Hematopoietic multipotent progenitor cell treated with erythropoietin and hydrocortisone succinate and interleukin-3 and kit ligand, for 4 days (in vitro differentiated cells): ENCODE results near the gene RPL41.
"Not testable (repeated sequence)": the region's sequence is repeated elsewhere in the genome, so short reads cannot be mapped to it uniquely, and the experiment has no call there.

ENCODE experiments used
- DNase-seq: peaks from one replicate; pipeline ENCODE4 v3.0.0-alpha.2; 2015

The RPL41 gene

DNA sequence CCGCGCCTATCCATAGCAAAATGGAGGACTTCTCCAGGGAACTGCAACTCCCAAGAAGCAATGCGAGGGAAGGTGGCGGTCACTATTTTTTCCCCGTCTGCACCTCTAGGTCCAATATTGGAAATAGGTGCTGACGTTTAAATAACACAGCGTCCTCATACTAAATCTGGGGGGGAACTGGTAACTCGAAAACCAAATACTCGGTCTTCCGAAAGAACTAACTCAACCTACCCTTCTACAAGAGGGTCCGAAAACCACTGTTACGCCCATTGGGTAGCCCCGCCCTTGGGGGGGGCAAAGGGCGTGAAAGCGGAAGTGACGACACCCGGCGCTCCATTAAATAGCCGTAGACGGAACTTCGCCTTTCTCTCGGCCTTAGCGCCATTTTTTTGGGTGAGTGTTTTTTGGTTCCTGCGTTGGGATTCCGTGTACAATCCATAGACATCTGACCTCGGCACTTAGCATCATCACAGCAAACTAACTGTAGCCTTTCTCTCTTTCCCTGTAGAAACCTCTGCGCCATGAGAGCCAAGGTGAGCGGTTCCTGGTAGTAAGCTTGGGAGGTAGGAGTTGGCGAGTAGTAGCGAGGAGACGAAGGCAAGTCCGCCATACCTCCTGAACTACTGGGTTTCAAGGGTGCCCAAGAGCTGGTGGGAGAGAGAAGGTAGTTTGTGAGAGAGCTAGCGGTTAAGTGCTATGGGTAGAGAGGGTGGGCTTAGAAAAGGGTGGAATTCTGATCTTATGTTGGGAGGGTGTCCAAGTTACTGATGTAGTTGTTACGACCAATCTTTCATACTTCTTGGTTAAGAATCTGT lies at the start of gene RPL41:
RPL41 (plus strand) TSS at position 367 of the 815 bp plus-strand sequence.
- DNase-seq: peak; percentile 97

DNA sequence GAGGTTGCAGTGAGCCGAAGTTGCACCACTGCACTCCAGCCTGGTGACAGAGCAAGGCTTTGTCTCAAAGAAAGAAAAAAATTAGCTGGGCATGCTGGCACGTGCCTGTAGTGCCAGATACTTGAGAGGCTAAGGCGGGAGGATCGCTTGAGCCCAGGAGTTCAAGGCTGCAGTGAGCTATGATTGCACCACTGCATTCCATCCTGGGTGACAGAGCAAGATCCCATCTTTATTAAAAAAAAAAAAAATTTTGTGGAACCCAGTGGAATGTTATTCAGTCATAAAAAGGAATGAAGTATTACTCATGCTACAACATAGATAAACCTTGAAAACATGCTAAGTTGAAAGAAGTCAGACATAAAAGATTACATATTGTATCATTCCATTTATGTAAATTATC lies 44.8 kb upstream of the RPL41 start:
- DNase-seq: no peak

DNA sequence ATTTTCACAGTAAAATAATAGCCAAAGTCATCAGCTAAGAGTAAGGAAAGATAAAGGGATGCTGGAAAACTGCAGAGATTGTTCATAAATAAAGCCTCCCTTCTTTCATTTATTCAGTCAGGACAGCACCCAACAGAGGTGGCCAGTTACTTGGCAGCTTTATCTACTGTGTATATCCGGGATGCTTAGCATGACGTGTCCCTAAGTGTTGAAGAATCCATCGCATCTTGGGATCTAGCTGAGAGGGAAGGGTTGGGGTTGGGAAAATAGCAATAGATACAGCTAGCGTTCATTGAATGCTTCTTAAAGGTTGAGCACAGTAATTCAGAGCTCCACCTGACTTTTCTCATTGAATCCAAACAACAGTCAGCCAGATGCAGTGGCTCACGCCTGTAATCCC lies 42.0 kb upstream of the RPL41 start:
- no peak for DNase-seq

DNA sequence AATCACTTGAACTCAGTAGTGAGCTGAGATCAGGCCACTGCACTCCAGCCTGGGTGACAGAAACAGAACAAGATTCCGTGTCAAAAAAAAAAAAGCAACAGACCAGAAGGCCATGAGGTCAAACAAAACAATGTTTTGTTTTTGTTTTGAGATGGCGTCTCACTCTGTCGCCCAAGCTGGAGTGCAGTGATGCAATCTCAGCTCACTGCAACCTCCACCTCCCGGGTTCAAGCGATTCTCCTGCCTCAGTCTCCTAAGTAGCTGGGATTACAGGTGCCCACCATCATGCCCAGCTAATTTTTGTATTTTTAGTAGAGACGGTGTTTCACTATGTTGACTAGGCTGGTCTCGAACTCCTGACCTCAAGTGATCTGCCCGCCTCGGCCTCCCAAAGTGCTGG lies 38.5 kb upstream of the RPL41 start:
- not testable (repeated sequence) for DNase-seq

DNA sequence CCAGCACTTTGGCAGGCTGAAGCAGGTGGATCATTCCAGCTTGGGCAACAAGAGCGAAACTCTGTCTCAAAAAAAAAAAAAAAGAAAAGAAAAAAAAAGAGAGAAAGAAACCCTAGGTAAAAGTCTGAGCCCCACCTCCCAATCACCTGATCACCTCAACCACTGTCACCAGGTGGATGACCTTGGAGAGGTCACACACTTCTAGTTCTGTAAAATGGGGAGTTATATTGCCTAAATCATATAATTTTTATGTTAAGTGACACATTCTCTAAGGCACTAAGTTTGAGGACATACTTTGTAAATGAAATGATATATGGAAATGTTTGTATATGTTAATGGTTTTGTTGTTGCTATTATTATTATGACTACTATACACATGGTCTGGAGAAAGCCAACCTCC lies 38.0 kb upstream of the RPL41 start:
- no peak for DNase-seq

DNA sequence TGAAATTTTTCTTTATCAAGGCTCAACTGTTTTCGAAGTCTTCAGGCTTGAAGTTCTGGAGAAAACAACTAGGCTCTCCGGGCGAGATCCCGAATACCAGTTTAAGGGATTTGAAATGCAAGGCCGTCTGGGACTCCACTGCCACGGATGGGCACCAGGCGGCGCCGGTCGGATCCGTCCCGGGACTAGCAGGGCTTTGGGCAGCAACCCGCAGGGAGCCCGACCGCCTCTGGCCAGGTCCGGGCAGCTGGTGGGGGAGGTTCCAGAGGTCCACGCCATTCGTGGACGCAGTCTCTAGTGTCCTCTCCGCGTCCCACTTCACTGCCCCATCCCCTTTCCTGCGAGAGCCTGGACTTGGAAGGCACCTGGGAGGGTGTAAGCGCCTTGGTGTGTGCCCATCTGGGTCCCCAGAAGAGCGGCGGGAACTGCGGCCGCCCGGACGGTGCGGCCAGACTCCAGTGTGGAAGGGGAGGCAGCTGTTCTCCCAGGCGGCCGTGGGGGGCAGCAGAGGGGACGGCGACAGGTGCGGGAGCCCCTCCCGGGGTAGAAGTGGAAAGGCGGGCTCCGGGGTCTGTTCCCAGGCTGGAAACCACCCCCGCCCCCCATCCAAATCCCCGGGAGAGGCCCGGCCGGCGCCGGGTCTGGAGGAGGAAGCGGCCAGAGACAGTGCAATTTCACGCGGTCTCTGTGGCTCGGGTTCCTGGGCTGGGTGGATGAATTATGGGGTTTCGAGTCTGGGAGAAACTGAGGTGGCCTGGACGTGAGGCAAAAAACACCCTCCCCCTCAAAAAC lies 37.3 kb upstream of the RPL41 start:
- DNase-seq: peak; percentile 77

DNA sequence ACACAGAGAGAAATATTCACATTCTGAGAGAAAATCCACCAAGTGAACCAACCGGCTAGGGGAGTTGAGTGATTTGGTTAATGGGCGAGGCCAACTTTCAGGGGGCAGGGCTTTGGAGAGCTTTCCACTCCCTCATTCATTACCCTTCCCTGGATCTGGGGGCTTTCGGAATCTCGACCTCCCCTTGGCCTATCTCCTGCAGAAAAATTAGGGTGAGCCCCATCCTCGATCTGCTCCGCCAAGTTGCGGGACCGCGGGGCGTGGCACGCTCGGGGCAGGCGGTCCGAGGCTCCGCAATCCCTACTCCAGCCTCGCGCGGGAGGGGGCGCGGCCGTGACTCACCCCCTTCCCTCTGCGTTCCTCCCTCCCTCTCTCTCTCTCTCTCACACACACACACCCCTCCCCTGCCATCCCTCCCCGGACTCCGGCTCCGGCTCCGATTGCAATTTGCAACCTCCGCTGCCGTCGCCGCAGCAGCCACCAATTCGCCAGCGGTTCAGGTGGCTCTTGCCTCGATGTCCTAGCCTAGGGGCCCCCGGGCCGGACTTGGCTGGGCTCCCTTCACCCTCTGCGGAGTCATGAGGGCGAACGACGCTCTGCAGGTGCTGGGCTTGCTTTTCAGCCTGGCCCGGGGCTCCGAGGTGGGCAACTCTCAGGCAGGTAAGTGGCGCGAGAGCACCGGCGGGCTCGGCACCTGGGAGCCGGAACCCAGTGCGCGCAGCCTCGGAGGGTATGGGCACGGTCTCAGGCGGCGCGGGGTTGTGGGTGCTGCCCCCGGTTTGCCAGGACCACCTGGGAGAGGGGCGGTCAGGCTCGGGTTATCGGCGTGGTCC lies 36.5 kb upstream of the RPL41 start, which contains the start of gene ERBB3:
ERBB3 (plus strand) TSS at position 443 of the 833 bp plus-strand sequence; CDS start at position 579, 136 bp downstream.
- DNase-seq: peak; percentile 77

DNA sequence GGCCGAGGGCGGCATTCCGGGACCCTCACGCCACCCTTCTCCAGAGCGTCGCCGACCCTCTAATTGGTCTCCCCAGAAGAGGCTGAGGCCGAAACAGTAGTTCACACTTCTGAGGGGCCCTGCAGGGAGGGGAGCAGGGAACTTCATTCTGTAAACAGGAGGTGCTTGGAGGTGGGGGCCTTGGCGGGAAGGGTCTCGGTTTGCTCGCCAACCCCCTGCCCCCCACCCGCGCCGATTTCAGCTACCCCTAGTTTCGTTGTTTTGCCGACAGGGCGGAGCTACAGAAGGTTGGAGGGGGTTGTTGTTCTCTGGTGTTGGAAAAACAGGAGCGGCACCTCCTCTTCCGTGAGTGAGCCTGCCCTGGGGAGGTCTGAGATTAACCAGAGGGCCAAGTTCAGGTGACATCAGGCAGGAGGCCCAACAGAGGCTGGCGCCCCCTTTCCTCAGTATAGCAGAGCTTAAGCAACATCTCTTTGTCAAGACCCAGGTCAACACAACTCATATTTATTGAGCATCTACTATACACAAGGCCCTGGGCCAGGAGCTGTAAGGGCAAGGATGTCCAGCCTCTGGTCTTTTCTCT lies 35.8 kb upstream of the RPL41 start:
- DNase-seq: no peak

DNA sequence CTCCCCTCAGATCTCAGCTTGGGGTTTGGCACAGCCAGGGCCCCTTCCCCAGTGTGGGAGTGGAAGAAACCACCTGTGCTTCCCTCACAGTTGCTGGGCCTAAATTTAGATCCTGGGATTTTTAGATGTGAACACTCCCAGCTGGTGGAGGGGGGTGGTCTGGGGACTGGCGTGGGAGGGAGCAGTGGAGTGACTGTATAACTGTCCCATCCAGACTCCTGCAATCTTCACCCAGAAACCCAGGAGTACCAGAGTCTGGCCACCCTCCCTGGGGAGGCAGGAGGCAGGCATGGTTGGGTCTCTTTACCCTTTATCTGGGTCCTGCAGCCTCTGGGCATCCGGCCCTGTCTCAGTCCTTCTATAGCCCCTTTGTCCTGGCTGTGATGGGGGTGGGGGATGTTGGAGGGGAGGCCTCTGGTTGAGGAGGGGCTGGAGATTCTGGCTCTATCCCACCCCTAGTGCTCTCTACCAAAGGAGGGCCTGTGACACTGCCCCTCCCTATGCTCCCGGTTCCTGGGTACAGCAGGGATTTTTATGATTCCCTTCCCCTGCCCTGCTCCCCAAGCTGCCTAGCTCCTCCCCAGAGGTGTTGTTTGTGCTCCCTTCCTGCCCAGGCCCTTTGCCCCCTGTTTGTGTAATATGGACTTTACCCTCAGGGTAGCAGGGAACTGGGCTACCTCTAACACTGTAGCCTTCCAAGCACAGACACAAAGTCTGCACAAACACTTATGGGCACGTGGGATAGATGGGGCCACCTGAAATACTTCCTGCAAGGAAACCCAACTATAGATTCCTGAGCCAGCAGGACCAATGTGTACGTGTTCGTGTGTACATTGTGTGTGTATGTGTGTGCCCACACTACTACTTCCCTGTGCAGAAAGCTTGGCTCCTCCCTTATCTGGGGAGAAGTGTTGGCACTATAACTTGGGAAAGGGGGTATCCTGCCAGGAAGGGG lies 34.8 kb upstream of the RPL41 start:
- no peak for DNase-seq

DNA sequence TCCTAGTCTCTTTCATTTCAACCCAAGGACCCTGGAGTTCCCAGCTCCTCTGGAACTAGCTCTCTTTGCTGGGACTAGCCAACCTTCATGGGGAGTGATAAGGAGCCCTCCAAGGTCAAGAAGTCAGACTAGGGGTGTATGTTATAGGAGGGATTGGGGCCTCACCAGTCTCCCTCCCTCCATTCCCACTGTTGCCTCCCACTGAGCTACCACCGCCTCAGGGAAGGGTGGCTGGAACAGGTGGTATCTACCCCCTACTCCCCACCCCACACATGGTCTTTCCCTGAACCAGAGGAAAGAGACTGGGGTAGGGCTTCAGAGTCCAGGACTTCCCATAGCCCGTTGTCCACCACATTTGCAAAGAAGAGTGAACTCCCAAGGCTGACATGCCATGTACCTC lies 34.1 kb upstream of the RPL41 start:
- DNase-seq: no peak

DNA sequence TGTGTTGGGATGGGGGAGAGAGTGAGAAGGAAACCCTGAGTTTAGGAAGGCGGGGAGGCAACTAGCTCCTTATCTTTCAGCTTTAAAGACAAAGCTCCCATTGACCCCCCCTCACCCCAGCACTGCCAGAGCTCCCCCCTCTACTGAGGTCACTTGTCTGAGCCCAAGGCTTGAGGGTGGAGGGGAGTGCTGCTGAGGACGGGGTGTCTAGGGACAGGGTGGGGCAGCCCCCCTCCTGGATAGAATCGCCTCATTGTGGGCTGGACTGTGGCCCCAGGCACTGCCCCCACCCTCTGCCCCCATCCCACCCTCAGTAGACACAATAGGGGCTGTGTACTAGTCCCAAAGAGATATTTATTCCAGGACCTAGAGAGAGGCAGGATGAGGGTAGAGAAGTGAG lies 33.5 kb upstream of the RPL41 start:
- no peak for DNase-seq

DNA sequence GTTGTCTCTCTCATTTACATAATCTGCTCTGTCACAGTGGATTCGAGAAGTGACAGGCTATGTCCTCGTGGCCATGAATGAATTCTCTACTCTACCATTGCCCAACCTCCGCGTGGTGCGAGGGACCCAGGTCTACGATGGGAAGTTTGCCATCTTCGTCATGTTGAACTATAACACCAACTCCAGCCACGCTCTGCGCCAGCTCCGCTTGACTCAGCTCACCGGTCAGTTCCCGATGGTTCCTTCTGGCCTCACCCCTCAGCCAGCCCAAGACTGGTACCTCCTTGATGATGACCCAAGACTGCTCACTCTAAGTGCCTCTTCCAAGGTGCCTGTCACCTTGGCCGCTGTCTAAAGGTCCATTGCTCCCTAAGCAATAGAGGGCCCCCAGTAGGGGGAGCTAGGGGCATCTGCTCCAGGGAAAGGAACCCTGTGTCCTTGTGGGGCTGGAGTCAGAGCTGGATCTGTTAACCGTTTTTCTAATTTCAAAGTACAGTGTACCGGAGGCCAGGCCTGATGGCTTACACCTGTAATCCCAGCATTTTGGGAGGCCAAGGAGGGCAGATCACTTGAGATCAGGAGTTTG lies 31.4 kb upstream of the RPL41 start:
- DNase-seq: peak; percentile 68

DNA sequence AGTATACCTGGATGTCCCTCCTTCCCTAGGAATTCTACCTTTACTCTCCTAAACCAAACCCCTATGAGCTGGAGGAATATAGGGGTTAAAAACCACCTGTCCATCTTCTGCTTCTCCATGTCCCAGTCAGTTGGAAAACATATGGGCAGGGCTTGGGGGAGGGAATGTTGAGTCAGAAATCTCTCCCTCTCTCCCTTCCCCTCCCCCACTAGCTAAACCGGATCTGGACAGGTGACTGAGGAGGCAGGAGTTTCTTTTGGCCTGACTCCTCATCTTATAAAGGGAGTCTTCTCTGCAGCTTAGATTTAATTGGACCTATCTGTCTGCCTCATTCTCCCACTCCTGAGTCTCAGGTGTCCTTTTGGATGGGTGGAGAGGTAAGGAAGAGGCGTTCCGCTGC lies 30.3 kb upstream of the RPL41 start:
- no peak for DNase-seq

DNA sequence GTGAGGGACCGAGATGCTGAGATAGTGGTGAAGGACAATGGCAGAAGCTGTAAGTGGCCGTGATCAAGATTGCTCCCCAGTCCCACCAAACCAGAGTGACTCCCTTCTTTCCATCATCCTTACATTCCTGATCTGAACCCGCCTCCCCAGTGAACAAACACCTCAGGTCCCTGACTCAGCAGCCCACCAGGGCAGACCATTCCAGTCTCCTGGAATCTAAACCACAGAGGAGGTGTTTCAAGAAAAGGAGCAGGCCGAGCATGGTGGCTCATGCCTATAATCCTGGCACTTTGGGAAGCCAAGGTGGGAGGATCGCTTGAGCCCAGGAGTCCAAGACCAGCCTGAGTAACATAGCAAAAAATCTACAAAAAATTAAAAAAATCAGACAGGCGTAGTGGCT lies 29.8 kb upstream of the RPL41 start:
- DNase-seq: no peak

DNA sequence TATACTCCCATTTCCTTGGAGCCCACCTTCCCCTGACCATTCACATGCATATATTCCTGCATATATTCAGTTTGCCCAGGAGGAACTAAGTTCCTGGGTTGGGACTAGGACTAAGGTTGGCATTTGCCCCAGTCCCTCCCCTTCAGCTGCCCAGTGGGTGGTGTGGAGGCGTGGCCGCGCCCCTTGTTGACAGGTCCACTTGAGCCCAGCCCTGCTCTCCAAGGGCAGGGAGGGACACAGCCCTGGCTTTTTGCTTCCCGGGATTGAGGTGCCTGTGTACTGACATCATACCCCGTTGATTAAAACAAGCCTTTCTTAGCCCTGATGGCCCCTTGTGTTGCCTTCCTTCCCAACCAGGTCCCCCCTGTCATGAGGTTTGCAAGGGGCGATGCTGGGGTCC lies 29.2 kb upstream of the RPL41 start:
- no peak for DNase-seq

DNA sequence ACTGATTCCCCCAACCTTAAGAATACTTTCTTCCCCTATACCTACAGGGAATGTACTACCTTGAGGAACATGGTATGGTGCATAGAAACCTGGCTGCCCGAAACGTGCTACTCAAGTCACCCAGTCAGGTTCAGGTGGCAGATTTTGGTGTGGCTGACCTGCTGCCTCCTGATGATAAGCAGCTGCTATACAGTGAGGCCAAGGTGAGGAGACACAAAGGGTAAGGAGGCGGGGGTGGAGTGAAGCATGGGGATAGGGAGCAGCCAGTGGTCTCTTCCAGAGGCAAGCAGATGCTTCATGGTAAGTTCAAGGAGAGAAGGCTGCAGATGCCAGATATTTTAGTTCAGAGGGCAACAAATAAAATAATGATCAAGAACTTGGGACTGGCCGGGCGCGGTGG lies 18.7 kb upstream of the RPL41 start:
- DNase-seq: no peak

DNA sequence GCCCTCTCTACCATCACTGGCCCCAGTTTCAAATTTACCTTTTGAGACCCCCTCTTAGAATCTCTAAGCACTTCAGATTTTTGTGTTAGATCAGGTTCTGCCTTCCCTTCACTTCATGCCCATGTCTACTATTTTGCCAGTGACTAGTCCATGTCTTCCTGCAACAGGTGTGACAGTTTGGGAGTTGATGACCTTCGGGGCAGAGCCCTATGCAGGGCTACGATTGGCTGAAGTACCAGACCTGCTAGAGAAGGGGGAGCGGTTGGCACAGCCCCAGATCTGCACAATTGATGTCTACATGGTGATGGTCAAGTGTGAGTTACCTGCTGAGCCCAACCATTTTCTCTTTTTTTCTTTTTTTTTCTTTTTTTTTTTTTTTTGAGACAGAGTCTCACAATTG lies 17.8 kb upstream of the RPL41 start:
- no peak for DNase-seq

DNA sequence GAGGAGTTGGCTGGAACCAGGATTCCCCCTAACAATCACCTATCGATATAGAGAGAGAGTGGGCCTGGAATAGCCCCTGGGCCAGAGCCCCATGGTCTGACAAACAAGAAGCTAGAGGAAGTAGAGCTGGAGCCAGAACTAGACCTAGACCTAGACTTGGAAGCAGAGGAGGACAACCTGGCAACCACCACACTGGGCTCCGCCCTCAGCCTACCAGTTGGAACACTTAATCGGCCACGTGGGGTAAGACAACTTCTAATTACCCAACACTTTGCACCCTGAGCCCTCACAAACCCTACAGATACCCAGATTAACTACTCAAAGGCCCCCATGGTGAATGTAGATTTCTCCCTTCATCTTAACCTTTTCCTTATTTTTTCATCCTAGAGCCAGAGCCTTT lies 16.6 kb upstream of the RPL41 start:
- DNase-seq: no peak

DNA sequence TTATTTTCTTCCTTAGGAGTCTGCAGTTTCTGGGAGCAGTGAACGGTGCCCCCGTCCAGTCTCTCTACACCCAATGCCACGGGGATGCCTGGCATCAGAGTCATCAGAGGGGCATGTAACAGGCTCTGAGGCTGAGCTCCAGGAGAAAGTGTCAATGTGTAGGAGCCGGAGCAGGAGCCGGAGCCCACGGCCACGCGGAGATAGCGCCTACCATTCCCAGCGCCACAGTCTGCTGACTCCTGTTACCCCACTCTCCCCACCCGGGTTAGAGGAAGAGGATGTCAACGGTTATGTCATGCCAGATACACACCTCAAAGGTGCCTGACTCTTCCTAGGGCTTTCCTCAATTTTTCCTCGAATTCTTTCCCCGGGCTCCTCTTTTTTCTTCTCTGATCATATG lies 15.4 kb upstream of the RPL41 start:
- no peak for DNase-seq

DNA sequence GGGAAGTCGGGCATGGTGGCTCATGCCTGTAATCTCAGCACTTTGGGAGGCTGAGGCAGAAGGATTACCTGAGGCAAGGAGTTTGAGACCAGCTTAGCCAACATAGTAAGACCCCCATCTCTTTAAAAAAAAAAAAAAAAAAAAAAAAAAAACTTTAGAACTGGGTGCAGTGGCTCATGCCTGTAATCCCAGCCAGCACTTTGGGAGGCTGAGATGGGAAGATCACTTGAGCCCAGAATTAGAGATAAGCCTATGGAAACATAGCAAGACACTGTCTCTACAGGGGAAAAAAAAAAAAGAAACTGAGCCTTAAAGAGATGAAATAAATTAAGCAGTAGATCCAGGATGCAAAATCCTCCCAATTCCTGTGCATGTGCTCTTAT lies 13.8 kb upstream of the RPL41 start:
- DNase-seq: no peak

DNA sequence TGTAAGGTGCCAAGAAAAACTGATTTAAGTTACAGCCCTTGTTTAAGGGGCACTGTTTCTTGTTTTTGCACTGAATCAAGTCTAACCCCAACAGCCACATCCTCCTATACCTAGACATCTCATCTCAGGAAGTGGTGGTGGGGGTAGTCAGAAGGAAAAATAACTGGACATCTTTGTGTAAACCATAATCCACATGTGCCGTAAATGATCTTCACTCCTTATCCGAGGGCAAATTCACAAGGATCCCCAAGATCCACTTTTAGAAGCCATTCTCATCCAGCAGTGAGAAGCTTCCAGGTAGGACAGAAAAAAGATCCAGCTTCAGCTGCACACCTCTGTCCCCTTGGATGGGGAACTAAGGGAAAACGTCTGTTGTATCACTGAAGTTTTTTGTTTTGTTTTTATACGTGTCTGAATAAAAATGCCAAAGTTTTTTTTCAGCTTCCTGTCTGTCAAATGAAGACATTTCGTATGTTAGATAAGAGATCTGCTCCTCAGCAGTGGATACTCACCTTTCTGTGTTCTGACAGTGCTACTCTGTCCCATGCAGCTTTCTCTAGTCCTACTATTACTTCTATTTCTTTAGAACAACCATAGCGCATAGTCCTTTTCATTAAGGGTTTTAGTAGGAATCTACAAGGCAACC lies 13.2 kb upstream of the RPL41 start:
- DNase-seq: no peak
